Measurements from ENCODE around the gene PPP2R2B.

PPP2R2B gene

GRCh38 chr5:146884066-146884626, 5.6 kb upstream of the PPP2R2B start:
- no peak for DNase-seq

- no peak for DNase-seq
Observed at GRCh38 chr5:146883511-146883910, 5.0 kb upstream of the PPP2R2B start.

GRCh38 chr5:146880966-146881365, 2.4 kb upstream of the PPP2R2B start:
- DNase-seq, result no peak

GRCh38 chr5:146877783-146878475, 628 bp downstream of the PPP2R2B start:
- no peak for DNase-seq

- no peak for DNase-seq
Observed at GRCh38 chr5:146877178-146877681, 1.3 kb downstream of the PPP2R2B start.

GRCh38 chr5:146873186-146873917, 5.2 kb downstream of the PPP2R2B start:
- no peak for DNase-seq

GRCh38 chr5:146872188-146872587, 6.4 kb downstream of the PPP2R2B start:
- no peak for DNase-seq

GRCh38 chr5:146867996-146868708, 10.4 kb downstream of the PPP2R2B start:
- peak; percentile 98 for DNase-seq

GRCh38 chr5:146866263-146866662, 12.3 kb downstream of the PPP2R2B start:
- no peak for DNase-seq

- peak; percentile 60 for DNase-seq
Observed at GRCh38 chr5:146862641-146863040, 15.9 kb downstream of the PPP2R2B start.

- DNase-seq, result peak; percentile 78
Observed at GRCh38 chr5:146860213-146860893, 18.2 kb downstream of the PPP2R2B start.

GRCh38 chr5:146852089-146852488, 26.5 kb downstream of the PPP2R2B start:
- no peak for DNase-seq

- no peak for DNase-seq
Observed at GRCh38 chr5:146851133-146851532, 27.4 kb downstream of the PPP2R2B start.

GRCh38 chr5:146849694-146850303, 28.8 kb downstream of the PPP2R2B start:
- no peak for DNase-seq

GRCh38 chr5:146848133-146848532, 30.4 kb downstream of the PPP2R2B start:
- no peak for DNase-seq

- no peak for DNase-seq
Observed at GRCh38 chr5:146840016-146840415, 38.5 kb downstream of the PPP2R2B start.

- DNase-seq, result no peak
Observed at GRCh38 chr5:146836226-146836842, 42.2 kb downstream of the PPP2R2B start.

GRCh38 chr5:146832985-146833732, 45.4 kb downstream of the PPP2R2B start:
- no peak for DNase-seq

GRCh38 chr5:146828385-146828784, 50.2 kb downstream of the PPP2R2B start:
- DNase-seq, result peak; percentile 82

GRCh38 chr5:146827901-146828300, 50.7 kb downstream of the PPP2R2B start:
- no peak for DNase-seq

GRCh38 chr5:146825033-146825432, 53.5 kb downstream of the PPP2R2B start:
- no peak for DNase-seq

All from NCI-H446 treated with DMSO at 0.1 percent for 48 hours (cell line).